ENCODE measurements around the gene LAMA2. TPM values are rescaled to one million over a fixed set of nuclear protein-coding genes. Genes with fewer than 3 reads are reported as not detected.

LAMA2 gene
- total RNA-seq, 4 donors from 2014 or later: 97.3 to 509 (median 200) TPM

DNA sequence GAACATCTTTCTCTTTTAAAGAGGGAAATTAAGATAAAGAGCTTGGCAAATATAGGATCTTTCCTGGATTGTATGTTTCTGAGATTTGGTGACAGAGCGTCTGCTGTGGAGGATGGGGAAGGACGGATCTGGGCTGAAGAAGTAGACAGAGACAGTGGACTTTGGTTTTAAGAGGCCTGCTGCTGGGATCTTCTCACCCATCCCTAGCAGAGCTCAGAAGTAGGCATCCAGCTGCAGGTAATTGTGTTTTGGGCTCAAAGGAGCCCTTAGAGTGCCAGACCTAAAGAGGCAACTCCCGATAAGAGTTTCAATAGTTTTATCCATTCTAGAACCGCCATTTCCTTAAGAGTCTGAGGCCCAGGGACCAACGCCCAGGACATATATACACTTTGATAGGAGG lies 20.8 kb downstream of the LAMA2 start:
- no peak for ATAC-seq (ENCODE audit: low FRiP score)
- TF ChIP-seq, protein P1, sequence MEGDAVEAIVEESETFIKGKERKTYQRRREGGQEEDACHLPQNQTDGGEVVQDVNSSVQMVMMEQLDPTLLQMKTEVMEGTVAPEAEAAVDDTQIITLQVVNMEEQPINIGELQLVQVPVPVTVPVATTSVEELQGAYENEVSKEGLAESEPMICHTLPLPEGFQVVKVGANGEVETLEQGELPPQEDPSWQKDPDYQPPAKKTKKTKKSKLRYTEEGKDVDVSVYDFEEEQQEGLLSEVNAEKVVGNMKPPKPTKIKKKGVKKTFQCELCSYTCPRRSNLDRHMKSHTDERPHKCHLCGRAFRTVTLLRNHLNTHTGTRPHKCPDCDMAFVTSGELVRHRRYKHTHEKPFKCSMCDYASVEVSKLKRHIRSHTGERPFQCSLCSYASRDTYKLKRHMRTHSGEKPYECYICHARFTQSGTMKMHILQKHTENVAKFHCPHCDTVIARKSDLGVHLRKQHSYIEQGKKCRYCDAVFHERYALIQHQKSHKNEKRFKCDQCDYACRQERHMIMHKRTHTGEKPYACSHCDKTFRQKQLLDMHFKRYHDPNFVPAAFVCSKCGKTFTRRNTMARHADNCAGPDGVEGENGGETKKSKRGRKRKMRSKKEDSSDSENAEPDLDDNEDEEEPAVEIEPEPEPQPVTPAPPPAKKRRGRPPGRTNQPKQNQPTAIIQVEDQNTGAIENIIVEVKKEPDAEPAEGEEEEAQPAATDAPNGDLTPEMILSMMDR (IDR thresholded peaks at IDR 0.05): no peak
- DNase-seq (ENCODE audit: low spot score): no peak

DNA sequence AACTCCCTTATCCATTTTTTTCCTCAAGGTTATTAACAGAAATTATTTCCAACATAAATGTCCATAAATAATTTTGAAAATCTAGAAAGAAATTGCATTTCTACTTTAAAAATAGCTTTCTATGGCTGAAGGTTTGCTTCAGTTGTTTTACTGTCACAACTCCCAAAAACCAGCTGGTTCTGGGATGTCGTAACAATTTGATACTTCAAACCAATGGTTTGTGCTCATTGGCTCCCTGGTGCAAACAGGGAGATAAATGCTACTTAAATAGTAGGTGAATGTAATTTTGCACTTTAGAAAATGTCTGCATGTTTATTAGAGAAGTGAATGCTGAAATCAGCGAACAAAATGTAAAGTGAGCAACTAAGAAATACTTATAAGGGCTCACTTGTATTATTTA lies 31.1 kb downstream of the LAMA2 start:
- DNase-seq (ENCODE audit: low spot score) (no peak), ATAC-seq (ENCODE audit: low FRiP score) (no peak)
- TF ChIP-seq, protein P1 (IDR thresholded peaks at IDR 0.05): no peak

DNA sequence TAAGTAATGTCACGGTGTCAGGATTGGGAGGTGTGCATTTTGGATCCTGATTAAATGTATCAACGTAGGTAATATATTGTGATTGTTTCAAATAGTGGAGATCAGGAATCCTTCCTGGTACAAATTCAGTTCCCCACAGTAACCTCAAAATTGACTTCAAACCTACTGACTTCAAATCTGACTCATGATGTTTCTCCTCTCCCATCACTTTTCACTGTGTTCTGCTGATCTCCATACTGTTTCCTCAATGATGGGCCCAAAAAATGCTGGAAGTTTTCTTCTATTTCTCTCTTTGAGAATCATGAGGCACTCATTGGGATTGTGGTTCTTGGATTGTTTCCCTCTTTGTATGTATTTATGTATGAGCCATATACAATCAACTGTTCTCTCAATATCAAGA lies 35.9 kb downstream of the LAMA2 start:
- TF ChIP-seq, protein P1 (IDR thresholded peaks at IDR 0.05): no peak
- ATAC-seq (ENCODE audit: low FRiP score): no peak
- DNase-seq (ENCODE audit: low spot score): no peak

DNA sequence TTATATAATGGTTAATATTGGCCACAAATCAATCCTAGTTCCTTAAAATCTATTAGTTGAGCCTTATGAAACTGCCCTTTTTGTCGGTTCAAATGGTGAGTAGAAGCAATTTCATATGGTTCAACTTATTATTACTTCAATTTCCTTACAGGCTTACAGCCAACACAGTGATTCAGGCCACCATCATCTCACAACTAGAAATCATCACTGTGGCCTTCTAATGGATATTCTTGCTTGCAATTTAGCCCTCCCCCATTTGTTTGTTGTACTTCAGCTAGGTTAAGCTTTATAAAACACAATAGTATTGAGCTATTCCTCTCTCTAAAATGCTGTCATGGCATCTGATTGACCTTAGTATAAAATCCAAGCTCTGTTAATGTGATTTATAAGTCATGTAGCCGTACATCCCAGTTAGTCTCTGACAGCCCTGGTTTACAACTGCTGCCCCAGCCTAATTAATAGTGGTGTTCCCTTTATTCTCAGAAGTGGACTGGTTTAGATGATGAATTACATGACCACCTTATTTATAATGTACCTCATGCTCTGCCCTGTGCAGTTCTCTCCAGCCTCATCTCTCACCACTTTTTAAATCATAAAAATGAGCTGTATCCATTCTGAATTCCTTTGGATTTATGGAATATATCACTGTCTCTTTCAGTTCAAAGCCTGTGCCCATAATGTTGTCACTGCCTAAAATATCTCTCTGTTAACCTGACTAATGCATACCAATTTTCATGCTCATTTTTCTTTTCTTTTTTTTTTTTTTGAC lies 36.7 kb downstream of the LAMA2 start:
- no peak for DNase-seq (ENCODE audit: low spot score)
- TF ChIP-seq, protein P1 (IDR thresholded peaks at IDR 0.05): no peak

DNA sequence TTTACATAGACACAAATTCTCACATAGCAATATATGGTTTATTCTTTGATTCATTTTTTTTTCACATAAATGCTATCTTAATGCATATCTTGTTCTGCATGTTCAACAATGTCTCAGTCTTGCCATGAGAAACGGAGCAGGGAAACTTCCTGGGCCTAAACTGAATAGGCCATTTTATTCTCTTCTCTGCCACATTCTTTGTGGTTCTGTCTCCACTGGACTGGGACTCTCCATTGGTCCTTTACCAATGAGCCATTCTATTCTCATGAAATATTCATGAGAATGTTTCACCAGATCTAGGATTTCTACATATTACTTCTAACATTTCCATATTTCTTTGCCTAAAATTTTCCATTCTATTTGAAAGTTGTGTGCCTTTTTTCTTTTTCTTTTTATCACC lies 42.8 kb downstream of the LAMA2 start:
- TF ChIP-seq, protein P1 (IDR thresholded peaks at IDR 0.05): no peak
- ATAC-seq (ENCODE audit: low FRiP score) (no peak), DNase-seq (ENCODE audit: low spot score) (no peak)

More for the DNA sequence above, 36.7 kb downstream of the LAMA2 start:
- ATAC-seq (ENCODE audit: low FRiP score): no peak

DNA sequence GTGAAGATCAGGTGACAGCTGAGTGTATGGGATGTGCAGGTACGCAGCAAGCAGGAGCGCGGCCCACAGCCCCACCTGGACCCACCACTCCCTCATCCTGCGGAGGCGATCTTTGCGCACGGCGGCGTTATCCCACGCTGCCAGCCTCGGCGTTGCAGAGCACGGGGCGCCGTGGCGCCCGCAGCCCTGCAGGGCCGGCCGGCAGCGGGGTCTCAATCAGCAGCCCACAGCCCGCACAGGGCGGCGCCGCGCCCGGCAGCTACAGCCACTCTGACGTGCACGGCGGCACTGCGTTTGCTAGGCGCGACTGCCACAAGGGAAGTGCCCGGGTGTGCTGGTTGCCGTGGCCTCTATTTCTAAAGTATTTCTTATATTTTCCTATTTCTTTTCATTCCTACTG lies 46.9 kb downstream of the LAMA2 start:
- no peak for ATAC-seq (ENCODE audit: low FRiP score)
- TF ChIP-seq, protein P1 (IDR thresholded peaks at IDR 0.05): no peak
- no peak for DNase-seq (ENCODE audit: low spot score)

DNA sequence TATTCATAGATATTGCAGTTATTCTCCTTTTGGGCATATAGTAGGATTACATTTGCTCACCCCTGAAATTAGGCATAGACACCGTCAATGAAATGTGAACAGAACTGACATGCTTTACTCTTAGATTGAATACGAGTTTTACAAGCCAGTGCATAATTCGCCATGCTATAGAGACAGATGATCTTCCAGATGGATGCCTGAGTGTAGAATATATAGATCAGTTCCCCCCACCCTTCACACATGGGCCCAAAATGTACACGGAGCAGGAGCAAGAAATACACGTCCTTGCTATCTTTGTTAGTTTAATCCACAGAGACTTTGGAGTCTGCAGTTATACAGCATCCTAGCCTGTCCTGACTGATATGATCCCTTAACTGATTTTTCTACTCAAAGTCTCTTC lies 47.4 kb downstream of the LAMA2 start:
- DNase-seq (ENCODE audit: low spot score): no peak
- TF ChIP-seq, protein P1 (IDR thresholded peaks at IDR 0.05): no peak
- no peak for ATAC-seq (ENCODE audit: low FRiP score)

All from omental fat pad (tissue), 4 donors.